ENCODE data around the gene ITPRID2.

Gene ITPRID2

GRCh38 chr2:181900007-181900651 is 8.6 kb downstream of the ITPRID2 start:
- TF ChIP-seq CTCF (IDR thresholded peaks at IDR 0.05) (no peak), ZFX (IDR thresholded peaks at IDR 0.05; ENCODE audit: borderline replicate concordance) (no peak)
- peak overlapping the region; percentile 49 for H3K27ac ChIP-seq

- TF ChIP-seq ZFX (IDR thresholded peaks at IDR 0.05; ENCODE audit: borderline replicate concordance) (no peak), CTCF (IDR thresholded peaks at IDR 0.05) (no peak)
- peak overlapping the region; percentile 31 for H3K27ac ChIP-seq
Observed at GRCh38 chr2:181902625-181903024, 11.1 kb downstream of the ITPRID2 start.

- peak overlapping the region; percentile 31 for H3K27ac ChIP-seq
- TF ChIP-seq CTCF (IDR thresholded peaks at IDR 0.05) (peak; percentile 63), ZFX (IDR thresholded peaks at IDR 0.05; ENCODE audit: borderline replicate concordance) (no peak)
Observed at GRCh38 chr2:181904022-181904632, 12.6 kb downstream of the ITPRID2 start.

- H3K27ac ChIP-seq, result peak overlapping the region; percentile 31
- TF ChIP-seq ZFX (IDR thresholded peaks at IDR 0.05; ENCODE audit: borderline replicate concordance) (no peak), CTCF (IDR thresholded peaks at IDR 0.05) (no peak)
Observed at GRCh38 chr2:181907057-181907456, 15.5 kb downstream of the ITPRID2 start.

- H3K27ac ChIP-seq, result peak overlapping the region; percentile 1; the same call in 1 of the 2 replicates
- TF ChIP-seq CTCF (IDR thresholded peaks at IDR 0.05), result no peak
- no peak for TF ChIP-seq ZFX (IDR thresholded peaks at IDR 0.05; ENCODE audit: borderline replicate concordance)
Observed at GRCh38 chr2:181907635-181908034, 16.1 kb downstream of the ITPRID2 start.

GRCh38 chr2:181910028-181910831 is 18.7 kb downstream of the ITPRID2 start:
- TF ChIP-seq ZFX (IDR thresholded peaks at IDR 0.05; ENCODE audit: borderline replicate concordance) (no peak), CTCF (IDR thresholded peaks at IDR 0.05) (no peak)
- peak overlapping the region; percentile 1 for H3K27ac ChIP-seq

Measured in 22Rv1 (cell line).